ENCODE results near the gene WWC1. TPM values are rescaled to one million over a fixed set of nuclear protein-coding genes. Genes with fewer than 3 reads are reported as not detected.

The WWC1 gene
- total and polyA plus RNA-seq, 2 experiments from 2014 or later: 27.6 to 27.8 TPM

- Histone ChIP-seq H3K4me3 (no peak overlapping the region), H4K20me1 (ENCODE audit: insufficient read depth, poor library complexity, severe bottlenecking) (no peaks in the 10 kb centered on the region), H2AFZ (no peak overlapping the region), H3K9me3 (ENCODE audit: low read depth) (no peaks in the 10 kb centered on the region), H3K9me2 (replicated peaks; ENCODE audit: insufficient read depth) (no peaks in the 10 kb centered on the region), H3K4me1 (ENCODE audit: insufficient read depth) (no peaks in the 10 kb centered on the region), H3K27me3 (no peaks in the 10 kb centered on the region), H3K79me2 (no peaks in the 10 kb centered on the region), H3K27ac (no peak overlapping the region), H3K4me2 (peak overlapping the region; percentile 32), H3K36me3 (replicated peaks; ENCODE audit: insufficient read depth, low read depth) (no peaks in the 10 kb centered on the region)
- DNase-seq (ENCODE audit: low spot score): no peak
- WGBS (ENCODE audit: low lambda C conversion rate, missing lambda C conversion rate): 92% methylated on average over 5 of the region's 9 CpGs
- TF ChIP-seq EZH2phosphoT487 (IDR thresholded peaks at IDR 0.05; ENCODE audit: low read depth, severe bottlenecking, unreplicated experiment): no peak
- TF ChIP-seq CTCF (IDR thresholded peaks at IDR 0.05; ENCODE audit: poor library complexity): no peak
- TF ChIP-seq EZH2 (IDR thresholded peaks at IDR 0.05; ENCODE audit: borderline replicate concordance): no peak
Measured at GRCh38 chr5:168423478-168423877, 132.0 kb downstream of the WWC1 start.

- no peak overlapping the region for H3K27ac ChIP-seq
- H3K4me2 ChIP-seq: peak overlapping the region; percentile 32
- 79% methylated on average over 4 of the region's 4 CpGs for WGBS (ENCODE audit: low lambda C conversion rate, missing lambda C conversion rate)
Measured at GRCh38 chr5:168423971-168424370, 132.5 kb downstream of the WWC1 start.

GRCh38 chr5:168424594-168425323, 133.3 kb downstream of the WWC1 start:
- Histone ChIP-seq H4K20me1 (ENCODE audit: insufficient read depth, poor library complexity, severe bottlenecking) (no peaks in the 10 kb centered on the region), H3K4me1 (ENCODE audit: insufficient read depth) (peaks cover 1% of the 10 kb centered on the region), H3K27me3 (no peaks in the 10 kb centered on the region), H3K27ac (no peak overlapping the region), H3K9me2 (replicated peaks; ENCODE audit: insufficient read depth) (no peaks in the 10 kb centered on the region), H3K9me3 (ENCODE audit: low read depth) (no peaks in the 10 kb centered on the region), H3K4me3 (no peak overlapping the region), H3K4me2 (no peak overlapping the region), H3K79me2 (no peaks in the 10 kb centered on the region), H2AFZ (no peak overlapping the region), H3K36me3 (replicated peaks; ENCODE audit: insufficient read depth, low read depth) (no peaks in the 10 kb centered on the region)
- 85% methylated on average over 3 of the region's 3 CpGs for WGBS (ENCODE audit: low lambda C conversion rate, missing lambda C conversion rate)
- DNase-seq (ENCODE audit: low spot score): no peak
- no peak for TF ChIP-seq EZH2 (IDR thresholded peaks at IDR 0.05; ENCODE audit: borderline replicate concordance)
- TF ChIP-seq CTCF (IDR thresholded peaks at IDR 0.05; ENCODE audit: poor library complexity): no peak
- no peak for TF ChIP-seq EZH2phosphoT487 (IDR thresholded peaks at IDR 0.05; ENCODE audit: low read depth, severe bottlenecking, unreplicated experiment)

More at GRCh38 chr5:168423971-168424370, 132.5 kb downstream of the WWC1 start:
- H3K9me3 ChIP-seq (ENCODE audit: low read depth): no peaks in the 10 kb centered on the region
- H3K36me3 ChIP-seq (replicated peaks; ENCODE audit: insufficient read depth, low read depth): no peaks in the 10 kb centered on the region
- DNase-seq (ENCODE audit: low spot score): no peak
- no peaks in the 10 kb centered on the region for H3K9me2 ChIP-seq (replicated peaks; ENCODE audit: insufficient read depth)
- TF ChIP-seq CTCF (IDR thresholded peaks at IDR 0.05; ENCODE audit: poor library complexity) (no peak), EZH2phosphoT487 (IDR thresholded peaks at IDR 0.05; ENCODE audit: low read depth, severe bottlenecking, unreplicated experiment) (no peak), EZH2 (IDR thresholded peaks at IDR 0.05; ENCODE audit: borderline replicate concordance) (no peak)
- H2AFZ ChIP-seq: no peak overlapping the region
- H3K27me3 ChIP-seq: no peaks in the 10 kb centered on the region
- no peaks in the 10 kb centered on the region for H3K79me2 ChIP-seq
- H4K20me1 ChIP-seq (ENCODE audit: insufficient read depth, poor library complexity, severe bottlenecking): no peaks in the 10 kb centered on the region
- no peak overlapping the region for H3K4me3 ChIP-seq
- H3K4me1 ChIP-seq (ENCODE audit: insufficient read depth): no peaks in the 10 kb centered on the region
